Measurements from ENCODE around the gene TNNT3.

TNNT3 gene

DNA sequence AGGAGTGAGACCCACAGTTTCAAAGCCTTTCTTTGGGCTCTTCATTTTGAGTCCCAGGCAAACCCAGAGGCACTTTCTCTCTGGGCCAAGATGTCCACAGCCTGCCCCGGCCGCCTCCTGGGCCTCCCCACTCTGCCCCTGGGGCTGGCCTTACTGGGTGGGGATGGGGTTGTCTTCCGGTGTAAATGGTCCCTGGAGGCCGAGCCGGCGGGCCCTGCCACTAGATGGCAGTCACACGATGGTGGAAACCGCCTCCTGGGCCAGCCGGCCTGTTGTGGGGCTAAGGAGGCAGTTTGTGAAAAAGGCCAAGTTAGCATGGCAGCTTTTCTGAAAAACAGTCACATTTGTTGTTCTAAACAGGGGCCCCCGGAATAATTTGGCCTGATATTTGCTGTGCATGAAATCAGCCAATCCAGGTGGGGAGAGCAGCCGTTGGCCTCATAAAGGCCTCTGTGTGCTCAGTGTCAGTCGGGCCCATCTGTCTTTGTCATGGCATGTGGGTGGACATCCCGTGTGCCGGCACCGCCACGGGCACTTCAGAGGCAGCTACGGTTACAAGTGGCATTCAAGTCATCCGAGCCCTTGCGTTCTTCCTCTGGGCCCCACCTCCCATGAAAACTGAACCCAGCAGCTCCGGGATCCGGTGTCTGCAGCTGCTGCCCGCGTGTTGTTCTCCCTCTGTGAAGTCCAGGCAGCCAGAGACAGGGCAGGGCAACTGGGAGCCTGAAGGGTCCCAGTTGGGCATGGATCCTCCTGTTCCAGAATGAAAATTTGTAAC, 34.2 kb downstream of the TNNT3 start:
- Mint-ChIP-seq H3K4me3 (no peak overlapping the region), H3K9me3 (no peaks in the 10 kb centered on the region), H3K27ac (no peak overlapping the region), H3K27me3 (ENCODE audit: low read depth) (no peaks in the 10 kb centered on the region), H3K4me1 (no peaks in the 10 kb centered on the region), H3K36me3 (ENCODE audit: low read depth) (no peaks in the 10 kb centered on the region)
- TF ChIP-seq, protein P1, sequence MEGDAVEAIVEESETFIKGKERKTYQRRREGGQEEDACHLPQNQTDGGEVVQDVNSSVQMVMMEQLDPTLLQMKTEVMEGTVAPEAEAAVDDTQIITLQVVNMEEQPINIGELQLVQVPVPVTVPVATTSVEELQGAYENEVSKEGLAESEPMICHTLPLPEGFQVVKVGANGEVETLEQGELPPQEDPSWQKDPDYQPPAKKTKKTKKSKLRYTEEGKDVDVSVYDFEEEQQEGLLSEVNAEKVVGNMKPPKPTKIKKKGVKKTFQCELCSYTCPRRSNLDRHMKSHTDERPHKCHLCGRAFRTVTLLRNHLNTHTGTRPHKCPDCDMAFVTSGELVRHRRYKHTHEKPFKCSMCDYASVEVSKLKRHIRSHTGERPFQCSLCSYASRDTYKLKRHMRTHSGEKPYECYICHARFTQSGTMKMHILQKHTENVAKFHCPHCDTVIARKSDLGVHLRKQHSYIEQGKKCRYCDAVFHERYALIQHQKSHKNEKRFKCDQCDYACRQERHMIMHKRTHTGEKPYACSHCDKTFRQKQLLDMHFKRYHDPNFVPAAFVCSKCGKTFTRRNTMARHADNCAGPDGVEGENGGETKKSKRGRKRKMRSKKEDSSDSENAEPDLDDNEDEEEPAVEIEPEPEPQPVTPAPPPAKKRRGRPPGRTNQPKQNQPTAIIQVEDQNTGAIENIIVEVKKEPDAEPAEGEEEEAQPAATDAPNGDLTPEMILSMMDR (IDR thresholded peaks at IDR 0.05; ENCODE audit: unreplicated experiment in 3 of 3), result no peak

DNA sequence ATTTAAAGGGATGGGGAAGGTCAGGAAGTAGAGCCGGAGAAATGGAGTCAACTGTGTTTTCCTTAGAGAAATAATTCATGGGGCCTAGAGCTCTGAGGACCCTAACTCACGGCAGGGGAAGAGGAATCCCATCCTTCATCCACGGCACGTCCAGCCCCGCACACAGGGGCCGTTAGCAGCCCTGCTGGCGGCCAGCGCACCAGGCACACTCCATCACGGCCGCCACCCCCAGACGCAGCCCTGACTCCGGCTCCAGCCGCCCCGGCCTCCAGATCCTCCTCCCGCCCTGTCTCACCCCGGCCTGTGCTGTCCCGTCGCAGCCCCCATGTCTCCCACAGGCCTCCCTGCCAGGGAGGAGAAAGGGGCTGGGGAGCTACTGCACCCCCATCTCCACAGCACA, 38.9 kb downstream of the TNNT3 start:
- Mint-ChIP-seq H3K4me3 (no peak overlapping the region), H3K36me3 (ENCODE audit: low read depth) (no peaks in the 10 kb centered on the region), H3K27ac (no peak overlapping the region), H3K4me1 (no peaks in the 10 kb centered on the region), H3K27me3 (ENCODE audit: low read depth) (no peaks in the 10 kb centered on the region), H3K9me3 (no peaks in the 10 kb centered on the region)
- TF ChIP-seq, protein P1 (IDR thresholded peaks at IDR 0.05; ENCODE audit: unreplicated experiment in 3 of 3), result no peak

DNA sequence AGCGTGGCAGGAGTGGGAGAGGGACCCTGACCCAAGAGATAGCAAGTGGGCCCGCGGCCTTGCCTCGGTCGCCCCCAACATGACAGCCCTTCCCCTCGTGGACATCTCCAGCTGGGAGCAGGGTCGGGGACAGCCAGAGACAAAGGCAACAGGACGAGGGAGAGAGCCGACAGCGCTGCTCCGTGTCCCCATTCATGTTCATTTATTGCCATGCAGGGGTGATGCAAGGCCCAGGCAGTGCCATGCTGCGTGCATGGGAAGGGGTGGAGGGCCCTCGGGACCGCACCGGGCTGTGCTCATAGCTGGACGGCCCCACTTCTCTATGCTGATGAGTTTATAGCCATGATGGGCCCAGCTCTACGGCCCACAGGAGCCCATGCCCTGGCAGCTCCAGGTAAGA, 40.3 kb downstream of the TNNT3 start:
- no peaks in the 10 kb centered on the region for H3K4me1 Mint-ChIP-seq
- H3K27me3 Mint-ChIP-seq (ENCODE audit: low read depth), result no peaks in the 10 kb centered on the region
- TF ChIP-seq, protein P1 (IDR thresholded peaks at IDR 0.05; ENCODE audit: unreplicated experiment in 3 of 3), result no peak
- H3K4me3 Mint-ChIP-seq, result no peak overlapping the region
- no peaks in the 10 kb centered on the region for H3K9me3 Mint-ChIP-seq
- no peak overlapping the region for H3K27ac Mint-ChIP-seq
- no peaks in the 10 kb centered on the region for H3K36me3 Mint-ChIP-seq (ENCODE audit: low read depth)

DNA sequence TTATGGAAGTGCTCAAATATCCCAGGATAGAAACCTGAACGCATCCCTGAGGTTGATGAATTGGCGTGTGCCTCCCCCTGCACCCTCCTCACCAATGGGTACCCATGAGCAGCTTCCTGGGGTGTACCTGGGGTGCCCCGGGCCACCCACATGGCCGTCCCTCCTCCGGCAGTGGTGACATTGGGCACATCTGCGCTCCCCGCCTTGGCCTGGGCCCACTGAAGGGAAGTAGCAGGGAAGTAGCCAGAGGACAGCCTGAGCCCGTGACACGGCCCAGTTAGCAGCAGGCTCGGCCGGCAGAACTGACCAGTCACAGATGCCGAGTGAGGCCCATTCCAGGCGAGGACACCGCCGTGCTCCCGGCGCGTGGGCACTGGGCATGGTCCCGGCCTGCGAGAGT, 44.4 kb downstream of the TNNT3 start:
- no peak overlapping the region for H3K4me3 Mint-ChIP-seq
- no peaks in the 10 kb centered on the region for H3K27me3 Mint-ChIP-seq (ENCODE audit: low read depth)
- H3K27ac Mint-ChIP-seq, result no peak overlapping the region
- no peaks in the 10 kb centered on the region for H3K9me3 Mint-ChIP-seq
- TF ChIP-seq, protein P1 (IDR thresholded peaks at IDR 0.05; ENCODE audit: unreplicated experiment in 3 of 3), result no peak
- H3K36me3 Mint-ChIP-seq (ENCODE audit: low read depth), result no peaks in the 10 kb centered on the region
- H3K4me1 Mint-ChIP-seq, result no peaks in the 10 kb centered on the region

DNA sequence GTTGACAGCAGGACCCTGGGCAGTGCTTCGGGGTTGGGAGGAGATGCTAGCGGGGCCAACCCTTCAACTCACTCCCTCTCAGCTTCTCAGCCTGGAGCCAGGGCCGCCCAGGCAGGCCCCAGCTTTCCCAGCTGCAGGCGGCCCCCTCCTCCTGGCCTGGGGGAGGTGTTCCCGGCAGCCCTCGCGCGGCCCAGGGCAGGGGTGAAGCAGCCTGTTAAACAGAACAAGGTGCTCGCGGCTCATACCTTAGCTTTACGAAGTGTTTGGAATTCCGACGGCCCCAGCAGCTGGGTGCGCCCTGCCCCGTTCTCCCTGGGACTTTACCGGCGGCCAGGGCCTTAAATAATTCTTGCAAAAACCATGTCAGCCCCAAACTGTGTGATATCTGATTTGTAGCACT, 44.8 kb downstream of the TNNT3 start:
- Mint-ChIP-seq H3K36me3 (ENCODE audit: low read depth) (no peaks in the 10 kb centered on the region), H3K4me1 (no peaks in the 10 kb centered on the region), H3K4me3 (no peak overlapping the region), H3K9me3 (no peaks in the 10 kb centered on the region), H3K27me3 (ENCODE audit: low read depth) (no peaks in the 10 kb centered on the region), H3K27ac (no peak overlapping the region)
- TF ChIP-seq, protein P1 (IDR thresholded peaks at IDR 0.05; ENCODE audit: unreplicated experiment in 3 of 3), result no peak

DNA sequence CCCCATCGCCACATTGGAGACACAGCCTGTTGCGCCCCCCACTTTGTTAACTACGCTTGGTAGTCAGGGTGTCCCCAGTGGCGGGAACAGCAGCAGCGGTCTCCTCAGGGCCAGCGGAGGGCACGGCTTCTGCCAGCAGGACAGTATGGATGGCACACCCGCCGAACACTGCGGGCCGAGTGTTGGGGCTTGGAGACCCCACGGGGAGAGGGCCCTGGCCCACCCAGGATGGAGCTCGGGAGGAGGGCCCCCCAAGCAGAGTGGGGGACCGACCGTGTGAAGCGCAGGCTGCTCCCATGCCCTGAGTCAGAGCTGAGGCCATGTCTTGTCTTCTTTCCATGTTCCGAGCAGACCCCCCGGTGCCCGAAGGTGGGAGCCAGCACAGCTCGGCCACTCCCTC, 45.5 kb downstream of the TNNT3 start:
- Mint-ChIP-seq H3K27me3 (ENCODE audit: low read depth) (no peaks in the 10 kb centered on the region), H3K4me1 (no peaks in the 10 kb centered on the region), H3K36me3 (ENCODE audit: low read depth) (no peaks in the 10 kb centered on the region), H3K4me3 (no peak overlapping the region), H3K9me3 (no peaks in the 10 kb centered on the region), H3K27ac (no peak overlapping the region)
- TF ChIP-seq, protein P1 (IDR thresholded peaks at IDR 0.05; ENCODE audit: unreplicated experiment in 3 of 3), result no peak
